Smooth muscle cell (in vitro differentiated cells): Measurements from ENCODE around the gene ZNF710. TPM values are rescaled to one million over a fixed set of nuclear protein-coding genes. Genes with fewer than 3 reads are reported as not detected.

ENCODE experiments used
- DNase-seq: peaks from one replicate; lab custom pipeline; 2025; ENCODE audit not compliant: unreplicated experiment; lab: John Stamatoyannopoulos, UW
- H2AFZ ChIP-seq: fragments of 200-600 bp; sonication (generic); 2 replicates; pipeline ENCODE4 v1.6.0; 2016; ENCODE audit warnings: antibody characterized with exemption, low read depth, mild to moderate bottlenecking
- H3F3A ChIP-seq: fragments of 200-600 bp; sonication (generic); 2 replicates; pipeline ENCODE4 v1.6.0; 2017; ENCODE audit warnings: antibody characterized with exemption, low read depth
- H3K27ac ChIP-seq: fragments of 200-600 bp; sonication (generic); 2 replicates; pipeline ENCODE4 v1.5.1; 2016; ENCODE audit warnings: low read depth, mild to moderate bottlenecking
- H3K27me3 ChIP-seq: fragments of 200-600 bp; sonication (generic); 2 replicates; pipeline ENCODE4 v1.6.1; 2016; ENCODE audit warnings: low read depth, mild to moderate bottlenecking
- H3K36me3 ChIP-seq: fragments of 200-600 bp; sonication (generic); 2 replicates; pipeline ENCODE4 v1.5.1; 2016; ENCODE audit warnings: low read depth
- H3K4me1 ChIP-seq: fragments of 200-600 bp; sonication (generic); 2 replicates; pipeline ENCODE4 v1.5.1; 2016; ENCODE audit warnings: low read depth
- H3K4me2 ChIP-seq: fragments of 200-600 bp; sonication (generic); 2 replicates; pipeline ENCODE4 v1.6.0; 2016; ENCODE audit warnings: mild to moderate bottlenecking
- H3K4me3 ChIP-seq: fragments of 200-600 bp; sonication (generic); 2 replicates; pipeline ENCODE4 v1.5.1; 2016; ENCODE audit warnings: mild to moderate bottlenecking
- H3K79me2 ChIP-seq: fragments of 200-600 bp; sonication (generic); 2 replicates; pipeline ENCODE4 v1.6.0; 2016; ENCODE audit warnings: low read depth, mild to moderate bottlenecking
- H3K9ac ChIP-seq: fragments of 200-600 bp; sonication (generic); 2 replicates; pipeline ENCODE4 v1.6.0; 2016; ENCODE audit warnings: low read depth
- H3K9me3 ChIP-seq: fragments of 200-600 bp; sonication (generic); replicated peaks from 2 replicates; pipeline ENCODE4 v1.5.1; 2016; ENCODE audit warnings: low read depth
- H4K20me1 ChIP-seq: fragments of 200-600 bp; sonication (generic); 2 replicates; pipeline ENCODE4 v1.6.0; 2016; ENCODE audit warnings: low read depth
- WGBS: methylation state at CpG from one replicate; pipeline ENCODE4 v1.1.7; 2016; ENCODE audit warnings: low lambda C conversion rate; 5-methylcytosine and 5-hydroxymethylcytosine counted together
- polyA plus RNA-seq: library from polyadenylated mRNA; unstranded; fragments of >200 nt; fragmentation: Nextera tagmentation; extraction: Ambion mirVana; gene quantifications from 2 replicates; pipeline ENCODE4 v1.2.1, GENCODE V29; 2016
- total RNA-seq: library from RNA; depleted of rRNA; stranded (reverse); fragments of >200 nt; gene quantifications from 2 replicates; pipeline ENCODE4 v1.2.3, GENCODE V29; 2014
- TF ChIP-seq, protein P1 (sequence below): fragments of 200-600 bp; sonication (generic); IDR thresholded peaks from 2 replicates; pipeline ENCODE4 v1.5.1; 2017; ENCODE audit warnings: borderline replicate concordance, mild to moderate bottlenecking, antibody characterized with exemption; ENCODE audit not compliant: insufficient read depth, poor library complexity, severe bottlenecking

The ZNF710 gene
- total and polyA plus RNA-seq, 2 experiments from 2014 or later: 8.6 to 10.4 TPM

DNA sequence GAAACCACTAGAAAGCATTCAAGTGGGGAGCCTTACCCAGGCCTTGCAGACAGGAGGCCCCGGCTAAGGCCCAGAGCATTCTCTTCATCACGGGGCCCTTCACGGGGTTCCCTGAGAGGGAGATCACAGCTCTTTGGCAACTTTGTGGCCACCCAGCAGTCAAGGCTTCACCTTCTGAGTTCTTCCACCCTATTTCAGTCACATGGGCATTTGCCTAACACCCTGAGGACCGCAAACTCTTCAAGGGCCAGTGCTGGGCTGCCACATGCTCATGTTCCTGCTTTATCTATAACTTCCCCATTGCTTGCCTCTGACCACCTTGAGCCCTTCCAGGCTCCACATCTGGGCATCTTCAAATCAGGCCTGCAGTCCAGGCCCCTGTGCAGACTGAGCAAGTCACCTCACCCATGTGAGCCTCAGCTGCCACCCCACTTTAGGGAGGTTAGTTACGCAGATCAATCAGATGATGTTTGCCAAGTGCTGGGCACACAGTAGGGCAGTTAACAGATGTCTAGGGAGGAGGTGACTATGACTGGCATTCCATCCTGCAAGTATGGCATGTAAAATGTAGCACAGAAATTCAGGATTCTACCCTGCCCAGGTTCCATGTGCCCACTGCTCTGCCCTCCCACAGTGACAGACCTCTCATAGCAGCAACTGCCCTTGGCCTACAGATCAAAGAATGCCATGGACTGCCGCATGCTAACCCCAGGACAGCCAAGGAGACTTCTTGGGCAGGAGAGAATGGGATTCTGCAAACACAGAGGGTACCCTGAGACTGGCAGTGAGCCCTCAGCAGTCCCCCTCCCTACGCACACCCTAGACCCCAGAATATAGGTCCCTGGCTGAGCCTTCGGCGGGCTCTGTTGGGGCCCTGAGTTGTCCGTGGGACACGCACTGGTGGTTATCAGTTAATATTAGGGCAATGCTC, 37.6 kb upstream of the ZNF710 start:
- H3K9me3 ChIP-seq: no peaks in the 10 kb centered on the region
- no peak for DNase-seq
- H3K4me3 ChIP-seq: no peak overlapping the region
- no peaks in the 10 kb centered on the region for H3K36me3 ChIP-seq
- 94% methylated on average over 11 of the region's 11 CpGs for WGBS
- H3K4me2 ChIP-seq: no peak overlapping the region
- H3K4me1 ChIP-seq: no peaks in the 10 kb centered on the region
- no peaks in the 10 kb centered on the region for H4K20me1 ChIP-seq
- no peak overlapping the region for H3K9ac ChIP-seq
- H3K27ac ChIP-seq: no peak overlapping the region
- no peak overlapping the region for H2AFZ ChIP-seq
- TF ChIP-seq, protein P1, sequence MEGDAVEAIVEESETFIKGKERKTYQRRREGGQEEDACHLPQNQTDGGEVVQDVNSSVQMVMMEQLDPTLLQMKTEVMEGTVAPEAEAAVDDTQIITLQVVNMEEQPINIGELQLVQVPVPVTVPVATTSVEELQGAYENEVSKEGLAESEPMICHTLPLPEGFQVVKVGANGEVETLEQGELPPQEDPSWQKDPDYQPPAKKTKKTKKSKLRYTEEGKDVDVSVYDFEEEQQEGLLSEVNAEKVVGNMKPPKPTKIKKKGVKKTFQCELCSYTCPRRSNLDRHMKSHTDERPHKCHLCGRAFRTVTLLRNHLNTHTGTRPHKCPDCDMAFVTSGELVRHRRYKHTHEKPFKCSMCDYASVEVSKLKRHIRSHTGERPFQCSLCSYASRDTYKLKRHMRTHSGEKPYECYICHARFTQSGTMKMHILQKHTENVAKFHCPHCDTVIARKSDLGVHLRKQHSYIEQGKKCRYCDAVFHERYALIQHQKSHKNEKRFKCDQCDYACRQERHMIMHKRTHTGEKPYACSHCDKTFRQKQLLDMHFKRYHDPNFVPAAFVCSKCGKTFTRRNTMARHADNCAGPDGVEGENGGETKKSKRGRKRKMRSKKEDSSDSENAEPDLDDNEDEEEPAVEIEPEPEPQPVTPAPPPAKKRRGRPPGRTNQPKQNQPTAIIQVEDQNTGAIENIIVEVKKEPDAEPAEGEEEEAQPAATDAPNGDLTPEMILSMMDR: no peak
- no peaks in the 10 kb centered on the region for H3K79me2 ChIP-seq
- H3F3A ChIP-seq: no peaks in the 10 kb centered on the region
- H3K27me3 ChIP-seq: no peaks in the 10 kb centered on the region

DNA sequence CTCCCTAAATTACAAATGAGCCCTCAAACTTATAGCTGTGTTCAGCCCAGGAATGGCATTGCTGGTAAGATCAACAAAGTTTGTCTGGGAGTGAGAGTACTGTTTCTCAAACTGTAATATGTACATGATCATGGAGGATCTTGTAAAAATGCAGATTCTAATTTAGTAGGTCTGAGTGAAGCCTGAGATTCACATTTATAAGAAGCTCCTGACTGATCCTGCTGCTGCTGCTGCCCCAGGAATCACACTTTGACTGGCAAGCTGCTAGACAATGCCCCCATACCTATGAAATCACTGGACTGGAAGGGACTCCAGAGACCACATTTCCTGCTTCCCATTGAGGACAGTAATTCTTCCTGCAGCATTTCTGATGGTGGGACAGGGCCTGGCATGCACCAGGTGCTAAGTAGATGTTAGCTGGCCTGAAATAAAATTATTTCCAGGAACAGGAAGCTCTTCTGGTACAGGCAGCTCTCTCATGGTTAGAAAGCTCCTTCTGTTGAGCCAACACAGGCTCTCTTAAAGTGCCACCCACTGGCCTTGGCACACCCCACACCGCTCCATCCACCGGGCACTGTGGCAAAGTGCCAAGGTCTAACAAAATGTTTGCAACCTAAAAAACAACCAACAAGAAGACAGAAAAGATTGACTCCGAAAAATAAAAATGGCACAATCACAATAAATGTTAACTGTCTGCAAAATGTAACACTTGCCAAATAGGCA, 36.7 kb upstream of the ZNF710 start:
- H3K9ac ChIP-seq: no peak overlapping the region
- H3K9me3 ChIP-seq: no peaks in the 10 kb centered on the region
- no peak overlapping the region for H2AFZ ChIP-seq
- no peaks in the 10 kb centered on the region for H3K27me3 ChIP-seq
- H3K4me2 ChIP-seq: no peak overlapping the region
- no peak overlapping the region for H3K4me3 ChIP-seq
- no peaks in the 10 kb centered on the region for H3K4me1 ChIP-seq
- DNase-seq: no peak
- H4K20me1 ChIP-seq: no peaks in the 10 kb centered on the region
- no peaks in the 10 kb centered on the region for H3K36me3 ChIP-seq
- no peaks in the 10 kb centered on the region for H3K79me2 ChIP-seq
- H3K27ac ChIP-seq: no peak overlapping the region
- TF ChIP-seq, protein P1: no peak
- no peaks in the 10 kb centered on the region for H3F3A ChIP-seq
- 93% methylated on average over 3 of the region's 3 CpGs for WGBS

DNA sequence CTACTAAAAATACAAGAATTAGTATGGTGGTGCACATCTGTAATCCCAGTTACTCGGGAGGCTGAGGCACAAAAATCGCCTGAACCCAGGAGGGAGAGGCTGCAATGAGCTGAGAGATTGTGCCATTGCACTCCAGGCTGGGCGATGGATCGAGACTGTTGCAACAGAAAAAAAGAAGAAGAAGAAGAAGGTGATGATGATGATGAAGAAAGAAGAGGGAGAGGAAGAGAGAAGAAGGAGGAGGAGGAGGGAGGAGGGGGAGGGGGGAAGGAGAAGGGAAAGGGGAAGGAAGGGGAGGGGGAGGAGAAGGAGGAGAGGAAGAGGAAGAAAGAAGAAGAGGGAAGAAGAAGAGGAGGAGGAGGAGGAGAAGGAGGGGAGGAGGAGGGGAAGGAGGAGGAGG, 33.2 kb upstream of the ZNF710 start:
- no peak overlapping the region for H3K9ac ChIP-seq
- H3K4me2 ChIP-seq: no peak overlapping the region
- no peak overlapping the region for H2AFZ ChIP-seq
- H3K4me3 ChIP-seq: no peak overlapping the region
- no peaks in the 10 kb centered on the region for H4K20me1 ChIP-seq
- no peaks in the 10 kb centered on the region for H3K4me1 ChIP-seq
- no peaks in the 10 kb centered on the region for H3K36me3 ChIP-seq
- H3K9me3 ChIP-seq: no peaks in the 10 kb centered on the region
- TF ChIP-seq, protein P1: no peak
- DNase-seq: no peak
- no peaks in the 10 kb centered on the region for H3K79me2 ChIP-seq
- H3K27me3 ChIP-seq: no peaks in the 10 kb centered on the region
- no peaks in the 10 kb centered on the region for H3F3A ChIP-seq
- WGBS: 85% methylated on average over 4 of the region's 4 CpGs
- no peak overlapping the region for H3K27ac ChIP-seq
